Measurements from ENCODE around the gene CENPC. TPM values are rescaled to one million over a fixed set of nuclear protein-coding genes. Genes with fewer than 3 reads are reported as not detected.

Gene CENPC
- total and polyA plus RNA-seq, 2 donors (not counting 1 experiment from before 2014, with no cell fraction given): 11.7 to 67.0 TPM

- Histone ChIP-seq H3K4me3 (ENCODE audit: control extremely low read depth in 1 of 5, extremely low read depth in 1 of 5, insufficient read depth in 1 of 5, low read depth in 2 of 5, low read length in 4 of 5) (no peak overlapping the region), H3K79me2 (ENCODE audit: control insufficient read depth, insufficient read depth, low read length) (peaks cover 62% of the 10 kb centered on the region), H3K36me3 (replicated peaks in 1 of 2; ENCODE audit: control extremely low read depth in 1 of 2, control insufficient read depth in 1 of 2, extremely low read depth in 1 of 2, insufficient read depth in 2 of 2, low read length in 1 of 2) (peaks cover 9 to 21% of the 10 kb centered on the region in 2 experiments), H2AFZ (ENCODE audit: insufficient read depth, low read depth, low read length, poor library complexity, severe bottlenecking) (no peak overlapping the region), H3K9me3 (ENCODE audit: control extremely low read depth in 1 of 3, control insufficient read depth in 2 of 3, insufficient read depth in 1 of 3, low read length in 2 of 3) (no peaks in the 10 kb centered on the region), H3K27ac (ENCODE audit: low read length in 2 of 2) (peak overlapping the region; percentile 53 to 92), H3K4me1 (ENCODE audit: control insufficient read depth in 2 of 2, insufficient read depth in 2 of 2, low read length in 2 of 2) (peaks cover 49 to 72% of the 10 kb centered on the region in 2 donors), H4K20me1 (ENCODE audit: control insufficient read depth, insufficient read depth, low read length, poor library complexity, severe bottlenecking) (no peaks in the 10 kb centered on the region), H3K27me3 (replicated peaks in 1 of 4; ENCODE audit: control extremely low read depth in 1 of 4, control insufficient read depth in 3 of 4, insufficient read depth in 4 of 4, low read length in 3 of 4) (no peaks in the 10 kb centered on the region), H3K9ac (ENCODE audit: low read length) (no peak overlapping the region), H3K4me2 (replicated peaks; ENCODE audit: low read depth, low read length, poor library complexity, severe bottlenecking) (peak overlapping the region; percentile 50)
- DNase-seq (no peak), ATAC-seq (ENCODE audit: low read depth) (no peak)
- POLR2A ChIA-PET: interaction anchor here (1.0 to 1.3 kb wide), 2 partner anchors 8 to 9 kb away, joined by 3 to 7 read pairs; no protein-coding TSS in a partner anchor
- intact Hi-C loops (cut with micrococcal nuclease): no loop called here
- CTCF ChIA-PET: interaction anchor here (1.4 kb wide), 1 partner anchor 22 kb away, joined by 7 read pairs; no protein-coding TSS in a partner anchor
- WGBS (ENCODE audit: insufficient coverage): no CpG with 5 or more reads among the region's 1 CpG
- H3K27me3 Mint-ChIP-seq: no peaks in the 10 kb centered on the region
- H3K4me1 Mint-ChIP-seq: peaks cover 73% of the 10 kb centered on the region
- peak overlapping the region; percentile 85 for H3K27ac Mint-ChIP-seq
- TF ChIP-seq EZH2 (IDR thresholded peaks at IDR 0.05; ENCODE audit: borderline replicate concordance, insufficient read depth, low read depth, low read length, poor library complexity, severe bottlenecking): no peak
- no peak for TF ChIP-seq CTCF (IDR thresholded peaks at IDR 0.05)
- no peaks in the 10 kb centered on the region for H3K9me3 Mint-ChIP-seq (ENCODE audit: insufficient read depth)
- no peak overlapping the region for H3K4me3 Mint-ChIP-seq
Observed at GRCh38 chr4:67571975-67572374, 26.7 kb upstream of the CENPC start.

DNA sequence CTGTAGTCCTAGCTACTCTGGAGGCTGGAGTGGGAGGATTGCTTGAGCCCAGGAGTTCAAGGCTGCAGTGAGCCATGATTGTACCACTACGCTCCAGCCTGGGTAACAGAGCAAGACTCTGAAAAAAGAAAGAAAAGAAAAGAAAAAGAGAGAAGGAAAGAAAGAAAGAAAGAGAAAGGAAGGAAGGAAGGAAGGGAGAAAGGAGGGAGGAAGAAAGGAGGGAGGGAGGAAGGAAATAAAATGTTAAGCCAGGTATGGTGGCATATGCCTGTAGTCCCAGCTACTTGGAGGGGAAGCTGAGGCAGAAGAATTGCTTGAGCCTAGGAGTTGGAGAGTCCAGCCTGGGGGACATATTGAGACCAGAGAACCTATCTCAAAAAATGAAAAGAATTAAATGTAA, 25.2 kb upstream of the CENPC start:
- Histone ChIP-seq H3K79me2 (ENCODE audit: control insufficient read depth, insufficient read depth, low read length) (peaks cover 71% of the 10 kb centered on the region), H3K36me3 (replicated peaks in 1 of 2; ENCODE audit: control extremely low read depth in 1 of 2, control insufficient read depth in 1 of 2, extremely low read depth in 1 of 2, insufficient read depth in 2 of 2, low read length in 1 of 2) (peaks cover 5 to 10% of the 10 kb centered on the region in 2 experiments), H3K9ac (ENCODE audit: low read length) (no peak overlapping the region), H3K4me1 (ENCODE audit: control insufficient read depth in 2 of 2, insufficient read depth in 2 of 2, low read length in 2 of 2) (peaks cover 44 to 65% of the 10 kb centered on the region in 2 donors), H3K27ac (ENCODE audit: low read length in 2 of 2) (peak overlapping the region in 1 of 2 donors; percentile 92), H3K27me3 (replicated peaks in 1 of 4; ENCODE audit: control extremely low read depth in 1 of 4, control insufficient read depth in 3 of 4, insufficient read depth in 4 of 4, low read length in 3 of 4) (no peaks in the 10 kb centered on the region), H3K4me2 (replicated peaks; ENCODE audit: low read depth, low read length, poor library complexity, severe bottlenecking) (no peak overlapping the region), H3K4me3 (ENCODE audit: control extremely low read depth in 1 of 5, extremely low read depth in 1 of 5, insufficient read depth in 1 of 5, low read depth in 2 of 5, low read length in 4 of 5) (no peak overlapping the region), H3K9me3 (ENCODE audit: control extremely low read depth in 1 of 3, control insufficient read depth in 2 of 3, insufficient read depth in 1 of 3, low read length in 2 of 3) (no peaks in the 10 kb centered on the region), H2AFZ (ENCODE audit: insufficient read depth, low read depth, low read length, poor library complexity, severe bottlenecking) (no peak overlapping the region), H4K20me1 (ENCODE audit: control insufficient read depth, insufficient read depth, low read length, poor library complexity, severe bottlenecking) (peaks cover 4% of the 10 kb centered on the region)
- H3K4me3 Mint-ChIP-seq: no peak overlapping the region
- CTCF ChIA-PET: interaction anchor here (0.9 kb wide), 1 partner anchor 20 kb away, joined by 4 read pairs; no protein-coding TSS in a partner anchor
- H3K27ac Mint-ChIP-seq: peak overlapping the region; percentile 64
- no peaks in the 10 kb centered on the region for H3K27me3 Mint-ChIP-seq
- TF ChIP-seq EZH2 (IDR thresholded peaks at IDR 0.05; ENCODE audit: borderline replicate concordance, insufficient read depth, low read depth, low read length, poor library complexity, severe bottlenecking) (no peak), CTCF (IDR thresholded peaks at IDR 0.05) (no peak)
- intact Hi-C loops (cut with micrococcal nuclease): no loop called here
- WGBS (ENCODE audit: insufficient coverage): 83% methylated on average over 1 of the region's 1 CpG
- H3K9me3 Mint-ChIP-seq (ENCODE audit: insufficient read depth): no peaks in the 10 kb centered on the region
- peaks cover 71% of the 10 kb centered on the region for H3K4me1 Mint-ChIP-seq
- DNase-seq (no peak), ATAC-seq (ENCODE audit: low read depth) (no peak)
- POLR2A ChIA-PET: no interaction called here

Data from B cell (primary cell).